Fibroblast of lung (primary cell): ENCODE results near the gene KATNAL1.

Experiments used
- EZH2 ChIP-seq: IDR thresholded peaks from 2 replicates; pipeline ENCODE4 v1.5.1; 2012; ENCODE audit warnings: low read length, control low read depth, mild to moderate bottlenecking; ENCODE audit errors: missing control alignments
- TF ChIP-seq, protein P1 (sequence below), 2 donors: IDR thresholded peaks in 1 of 2; conservative IDR thresholded peaks in 1 of 2; 1 replicate in 1 of 2; 2 replicates in 1 of 2; pipeline ENCODE4 v1.5.1; 2011 to 2012; ENCODE audit warnings: low read length in 2 of 2, control low read depth in 1 of 2, inconsistent platforms in 1 of 2, low read depth in 1 of 2, mild to moderate bottlenecking in 1 of 2

DNA sequence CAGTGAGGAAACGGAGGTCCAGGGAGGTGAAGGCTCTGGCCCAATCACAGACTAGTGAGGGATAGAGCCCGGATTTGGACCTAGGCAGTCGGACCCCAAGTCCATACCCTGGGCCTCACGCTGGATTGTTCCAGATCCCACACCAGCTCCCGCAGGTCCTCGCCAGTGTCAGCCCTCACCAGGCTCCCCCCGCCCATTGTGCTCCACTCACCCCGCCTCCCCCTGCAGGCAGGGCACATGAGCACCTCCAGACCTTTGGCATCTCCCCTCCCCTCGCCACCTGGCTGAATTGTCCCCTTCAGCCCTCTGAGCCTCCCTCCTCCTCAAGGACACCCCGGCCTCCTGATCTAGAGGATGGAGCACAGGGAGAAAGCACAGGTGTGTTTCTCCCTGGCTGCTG, 152.4 kb downstream of the KATNAL1 start:
- TF ChIP-seq, protein P1, sequence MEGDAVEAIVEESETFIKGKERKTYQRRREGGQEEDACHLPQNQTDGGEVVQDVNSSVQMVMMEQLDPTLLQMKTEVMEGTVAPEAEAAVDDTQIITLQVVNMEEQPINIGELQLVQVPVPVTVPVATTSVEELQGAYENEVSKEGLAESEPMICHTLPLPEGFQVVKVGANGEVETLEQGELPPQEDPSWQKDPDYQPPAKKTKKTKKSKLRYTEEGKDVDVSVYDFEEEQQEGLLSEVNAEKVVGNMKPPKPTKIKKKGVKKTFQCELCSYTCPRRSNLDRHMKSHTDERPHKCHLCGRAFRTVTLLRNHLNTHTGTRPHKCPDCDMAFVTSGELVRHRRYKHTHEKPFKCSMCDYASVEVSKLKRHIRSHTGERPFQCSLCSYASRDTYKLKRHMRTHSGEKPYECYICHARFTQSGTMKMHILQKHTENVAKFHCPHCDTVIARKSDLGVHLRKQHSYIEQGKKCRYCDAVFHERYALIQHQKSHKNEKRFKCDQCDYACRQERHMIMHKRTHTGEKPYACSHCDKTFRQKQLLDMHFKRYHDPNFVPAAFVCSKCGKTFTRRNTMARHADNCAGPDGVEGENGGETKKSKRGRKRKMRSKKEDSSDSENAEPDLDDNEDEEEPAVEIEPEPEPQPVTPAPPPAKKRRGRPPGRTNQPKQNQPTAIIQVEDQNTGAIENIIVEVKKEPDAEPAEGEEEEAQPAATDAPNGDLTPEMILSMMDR (conservative IDR thresholded peaks at IDR 0.05 in 1 of 2, IDR thresholded peaks at IDR 0.05 in 1 of 2; ENCODE audit: low read depth in 1 of 2, low read length in 2 of 2), result no peak
- TF ChIP-seq EZH2, result no peak
